ENCODE measurements around the gene AFF4. TPM values are rescaled to one million over a fixed set of nuclear protein-coding genes. Genes with fewer than 3 reads are reported as not detected.
"Not testable (repeated sequence)": the region's sequence is repeated elsewhere in the genome, so short reads cannot be mapped to it uniquely, and the experiment has no call there.

AFF4 gene
- polyA plus RNA-seq, 3 donors: 56.9 to 63.9 (median 61.0) TPM

- DNase-seq (ENCODE audit: low read depth in 3 of 3, low spot score in 2 of 3): not testable (repeated sequence)
Measured at GRCh38 chr5:132956166-132956799, 7.2 kb downstream of the AFF4 start.

GRCh38 chr5:132953710-132954109 is 9.7 kb downstream of the AFF4 start:
- DNase-seq (ENCODE audit: low read depth in 3 of 3, low spot score in 2 of 3): no peak

GRCh38 chr5:132952829-132953228 is 10.6 kb downstream of the AFF4 start:
- DNase-seq (ENCODE audit: low read depth in 3 of 3, low spot score in 2 of 3): no peak

GRCh38 chr5:132951897-132952296 is 11.5 kb downstream of the AFF4 start:
- DNase-seq (ENCODE audit: low read depth in 3 of 3, low spot score in 2 of 3): no peak

GRCh38 chr5:132949136-132949535 is 14.3 kb downstream of the AFF4 start:
- no peak for DNase-seq (ENCODE audit: low read depth in 3 of 3, low spot score in 2 of 3)

GRCh38 chr5:132947671-132948070 is 15.8 kb downstream of the AFF4 start:
- DNase-seq (ENCODE audit: low read depth in 3 of 3, low spot score in 2 of 3): no peak

GRCh38 chr5:132945315-132945714 is 18.1 kb downstream of the AFF4 start:
- DNase-seq (ENCODE audit: low read depth in 3 of 3, low spot score in 2 of 3): not testable (repeated sequence)

GRCh38 chr5:132943362-132944022 is 19.9 kb downstream of the AFF4 start:
- DNase-seq (ENCODE audit: low read depth in 3 of 3, low spot score in 2 of 3): no peak

GRCh38 chr5:132941331-132941730 is 22.1 kb downstream of the AFF4 start:
- DNase-seq (ENCODE audit: low read depth in 3 of 3, low spot score in 2 of 3): no peak

GRCh38 chr5:132928062-132928407 is 35.4 kb downstream of the AFF4 start:
- no peak for DNase-seq (ENCODE audit: low read depth in 3 of 3, low spot score in 2 of 3)

- no peak for DNase-seq (ENCODE audit: low read depth in 3 of 3, low spot score in 2 of 3)
Measured at GRCh38 chr5:132927355-132928061, 35.9 kb downstream of the AFF4 start.

- no peak for DNase-seq (ENCODE audit: low read depth in 3 of 3, low spot score in 2 of 3)
Measured at GRCh38 chr5:132926437-132926836, 37.0 kb downstream of the AFF4 start.

GRCh38 chr5:132916086-132916485 is 47.3 kb downstream of the AFF4 start:
- DNase-seq (ENCODE audit: low read depth in 3 of 3, low spot score in 2 of 3): no peak

GRCh38 chr5:132915681-132916080 is 47.8 kb downstream of the AFF4 start:
- DNase-seq (ENCODE audit: low read depth in 3 of 3, low spot score in 2 of 3): no peak

- no peak for DNase-seq (ENCODE audit: low read depth in 3 of 3, low spot score in 2 of 3)
Measured at GRCh38 chr5:132909702-132910101, 53.7 kb downstream of the AFF4 start.

GRCh38 chr5:132907161-132907560 is 56.3 kb downstream of the AFF4 start:
- no peak for DNase-seq (ENCODE audit: low read depth in 3 of 3, low spot score in 2 of 3)

- no peak for DNase-seq (ENCODE audit: low read depth in 3 of 3, low spot score in 2 of 3)
Measured at GRCh38 chr5:132905938-132906337, 57.5 kb downstream of the AFF4 start.

GRCh38 chr5:132901730-132902129 is 61.7 kb downstream of the AFF4 start:
- DNase-seq (ENCODE audit: low read depth in 3 of 3, low spot score in 2 of 3): no peak

- DNase-seq (ENCODE audit: low read depth in 3 of 3, low spot score in 2 of 3): no peak
Measured at GRCh38 chr5:132901036-132901435, 62.4 kb downstream of the AFF4 start.

- DNase-seq (ENCODE audit: low read depth in 3 of 3, low spot score in 2 of 3): no peak
Measured at GRCh38 chr5:132898094-132898493, 65.3 kb downstream of the AFF4 start.

GRCh38 chr5:132896685-132897084 is 66.7 kb downstream of the AFF4 start:
- no peak for DNase-seq (ENCODE audit: low read depth in 3 of 3, low spot score in 2 of 3)

GRCh38 chr5:132895719-132896305 is 67.6 kb downstream of the AFF4 start:
- DNase-seq (ENCODE audit: low read depth in 3 of 3, low spot score in 2 of 3): no peak

All from right renal cortex interstitium (tissue), 3 donors.